ENCODE data around the gene CABP1.

GRCh38 chr12:120688527-120689071 lies 48.2 kb downstream of the CABP1 start:
- TF ChIP-seq CTCF (IDR thresholded peaks at IDR 0.05) (no peak), POLR2AphosphoS5 (IDR thresholded peaks at IDR 0.05) (no peak), POLR2A (IDR thresholded peaks at IDR 0.05) (no peak)
